GM18867 (cell line): ENCODE measurements around the gene CMTM7.

Experiments
- ATAC-seq: cut with Tn5 transposase; IDR thresholded peaks from one replicate; pipeline ENCODE4 v1.9.1; 2021; ENCODE audit warnings: mild to moderate bottlenecking, moderate library complexity; ENCODE audit not compliant: unreplicated experiment

The CMTM7 gene

GRCh38 chr3:32413845-32414521 lies 22.3 kb downstream of the CMTM7 start:
- no peak for ATAC-seq

DNA sequence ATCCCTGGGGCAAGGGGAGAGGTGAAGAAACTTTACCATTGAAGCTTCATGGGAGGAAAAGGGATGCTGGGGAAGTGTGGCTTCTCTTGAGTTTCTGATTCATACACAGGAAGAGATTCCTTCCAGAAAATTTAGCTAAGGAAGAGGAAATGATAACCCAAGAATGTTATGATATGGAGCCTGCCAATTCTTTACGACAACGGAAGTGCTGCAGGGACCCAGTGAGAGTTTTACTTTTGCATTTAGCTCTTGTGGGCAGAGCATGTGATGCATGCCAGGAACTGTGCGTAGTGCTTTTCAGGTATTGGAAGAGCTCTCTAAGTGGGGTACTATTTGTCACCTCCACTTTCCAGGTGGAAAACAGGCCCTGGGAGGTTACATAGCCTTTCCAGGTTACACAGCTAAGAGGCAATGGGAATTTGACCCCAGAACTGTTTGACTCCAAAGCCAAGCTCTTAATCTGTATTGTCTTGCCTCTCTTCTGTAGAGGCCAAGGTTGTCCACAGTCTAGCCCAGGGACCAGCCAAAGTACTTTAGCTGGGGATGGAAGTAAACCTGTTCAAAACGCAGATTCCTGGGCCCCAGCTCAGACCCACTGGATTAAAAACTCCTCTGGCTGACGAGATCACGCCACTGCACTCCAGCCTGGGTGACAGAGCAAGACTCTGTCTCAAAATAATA lies 23.0 kb downstream of the CMTM7 start:
- ATAC-seq: peak; percentile 69

DNA sequence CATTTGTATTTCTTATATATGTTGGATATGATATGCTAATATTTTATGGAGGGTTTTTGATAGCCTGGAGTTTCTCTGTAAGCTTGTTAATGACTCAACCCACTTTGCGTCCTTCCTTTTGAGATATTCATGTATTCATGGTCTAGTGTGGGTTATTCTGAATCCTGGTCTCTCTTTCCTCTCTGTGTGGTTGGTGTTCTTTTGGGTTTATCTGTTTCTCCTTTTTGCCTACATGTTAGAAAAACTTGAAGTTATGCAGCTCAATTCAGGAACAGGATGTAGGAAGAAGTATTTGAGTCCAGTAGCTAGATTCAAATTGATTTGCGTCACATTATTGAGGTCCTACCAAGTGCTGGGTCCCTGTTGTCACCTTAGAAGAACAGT lies 28.1 kb downstream of the CMTM7 start:
- no peak for ATAC-seq

- ATAC-seq: peak; percentile 61
Observed at GRCh38 chr3:32420126-32421038, 28.7 kb downstream of the CMTM7 start.

GRCh38 chr3:32421185-32421584 lies 29.5 kb downstream of the CMTM7 start:
- ATAC-seq: no peak

- ATAC-seq: no peak
Observed at GRCh38 chr3:32421991-32422859, 30.6 kb downstream of the CMTM7 start.

DNA sequence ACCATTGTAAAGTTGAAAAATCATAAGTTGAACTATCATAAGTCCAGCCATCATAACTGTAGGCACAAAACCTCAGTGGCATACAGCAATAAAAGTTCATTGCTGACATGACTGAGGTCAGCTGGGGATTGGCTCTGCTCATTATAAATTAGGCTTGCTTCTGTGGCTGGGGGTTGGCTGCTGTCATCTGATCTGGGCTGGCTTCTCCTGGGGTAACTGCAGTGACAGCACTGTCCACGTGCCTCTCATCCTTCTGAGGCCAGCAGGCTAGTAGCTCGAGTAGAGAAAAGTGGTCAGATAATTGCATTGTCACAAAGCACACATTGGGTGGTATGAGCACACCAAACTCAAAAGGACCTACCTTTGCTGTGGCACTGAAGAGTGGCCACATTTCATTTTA lies 31.3 kb downstream of the CMTM7 start:
- ATAC-seq: no peak

DNA sequence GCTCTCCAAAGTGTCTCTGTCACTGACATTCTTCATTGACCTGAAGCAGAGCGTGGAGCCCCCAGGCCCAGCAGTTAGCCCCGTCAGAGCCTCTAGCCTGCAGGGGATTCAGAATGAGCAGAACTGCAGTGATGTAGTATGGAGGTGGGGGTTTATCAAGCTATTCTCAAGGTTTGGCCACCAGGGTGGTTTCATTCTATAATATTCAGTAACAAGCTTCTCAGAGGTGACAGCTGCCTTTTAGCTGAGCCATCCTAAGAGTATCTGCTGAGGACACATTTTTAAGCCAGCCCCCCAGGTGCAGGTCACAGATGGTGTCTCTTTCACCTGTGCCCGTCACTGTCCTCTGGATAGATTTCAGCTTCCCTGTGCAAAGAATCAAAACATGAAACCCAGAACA lies 31.9 kb downstream of the CMTM7 start:
- ATAC-seq: no peak

DNA sequence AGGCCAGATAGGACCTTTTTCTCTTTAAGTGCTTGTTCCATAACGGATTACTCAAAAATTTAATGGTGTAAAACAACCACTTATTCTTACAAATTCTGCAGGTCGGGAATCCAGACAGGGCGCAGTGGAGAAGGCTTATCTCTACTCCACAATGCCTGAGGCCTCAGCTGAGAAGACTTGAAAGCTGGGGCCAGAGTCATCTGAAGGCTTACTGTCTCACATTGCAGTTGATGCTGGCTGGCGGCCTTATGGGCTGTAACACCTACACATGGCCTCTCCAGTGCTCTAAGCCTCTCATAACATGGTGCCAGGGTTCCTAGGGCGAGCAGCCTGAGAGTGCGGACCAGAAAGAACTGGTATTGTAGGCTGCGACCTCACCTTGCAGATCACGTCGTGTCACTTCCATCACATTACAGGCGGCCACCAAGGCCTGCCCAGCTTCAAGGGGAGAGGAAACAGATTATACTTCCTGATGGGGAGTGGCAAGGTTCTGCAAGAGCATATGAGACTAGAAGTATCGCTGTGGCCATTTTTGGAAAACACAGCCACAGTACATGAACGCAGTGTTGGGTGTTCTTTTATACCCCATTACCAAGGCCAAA lies 32.4 kb downstream of the CMTM7 start:
- no peak for ATAC-seq

DNA sequence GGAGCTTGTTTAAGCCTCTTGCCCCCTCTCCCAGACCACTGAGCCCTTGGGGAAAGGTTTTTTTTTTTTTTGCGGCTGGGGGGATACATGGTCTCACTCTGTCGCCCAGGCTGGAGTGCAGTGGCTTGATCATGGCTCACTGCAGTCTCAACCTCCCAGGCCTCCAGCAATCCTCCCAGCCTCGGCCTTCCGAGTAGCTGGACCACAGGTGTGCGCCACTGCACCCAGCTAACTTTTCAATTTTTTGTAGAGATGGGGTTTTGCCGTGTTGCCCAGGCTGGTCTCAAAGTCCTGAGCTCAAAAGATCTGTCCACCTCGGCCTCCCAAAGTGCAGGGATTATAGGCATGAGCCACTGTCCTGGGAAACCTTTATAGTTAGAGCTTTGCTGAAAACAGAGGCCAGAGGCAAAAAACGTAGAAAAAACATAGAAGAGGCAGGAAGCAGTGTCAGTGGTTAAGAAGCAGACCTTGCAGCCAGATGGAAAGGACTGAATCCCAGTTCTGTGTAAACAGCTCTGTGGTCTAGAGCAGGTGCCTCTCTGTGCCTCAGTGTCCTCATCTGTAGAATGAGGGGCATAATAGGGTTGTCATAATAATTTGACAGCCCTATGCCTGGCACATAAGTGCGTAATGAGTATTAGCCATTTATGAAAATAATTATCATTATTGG lies 33.1 kb downstream of the CMTM7 start:
- ATAC-seq: no peak

DNA sequence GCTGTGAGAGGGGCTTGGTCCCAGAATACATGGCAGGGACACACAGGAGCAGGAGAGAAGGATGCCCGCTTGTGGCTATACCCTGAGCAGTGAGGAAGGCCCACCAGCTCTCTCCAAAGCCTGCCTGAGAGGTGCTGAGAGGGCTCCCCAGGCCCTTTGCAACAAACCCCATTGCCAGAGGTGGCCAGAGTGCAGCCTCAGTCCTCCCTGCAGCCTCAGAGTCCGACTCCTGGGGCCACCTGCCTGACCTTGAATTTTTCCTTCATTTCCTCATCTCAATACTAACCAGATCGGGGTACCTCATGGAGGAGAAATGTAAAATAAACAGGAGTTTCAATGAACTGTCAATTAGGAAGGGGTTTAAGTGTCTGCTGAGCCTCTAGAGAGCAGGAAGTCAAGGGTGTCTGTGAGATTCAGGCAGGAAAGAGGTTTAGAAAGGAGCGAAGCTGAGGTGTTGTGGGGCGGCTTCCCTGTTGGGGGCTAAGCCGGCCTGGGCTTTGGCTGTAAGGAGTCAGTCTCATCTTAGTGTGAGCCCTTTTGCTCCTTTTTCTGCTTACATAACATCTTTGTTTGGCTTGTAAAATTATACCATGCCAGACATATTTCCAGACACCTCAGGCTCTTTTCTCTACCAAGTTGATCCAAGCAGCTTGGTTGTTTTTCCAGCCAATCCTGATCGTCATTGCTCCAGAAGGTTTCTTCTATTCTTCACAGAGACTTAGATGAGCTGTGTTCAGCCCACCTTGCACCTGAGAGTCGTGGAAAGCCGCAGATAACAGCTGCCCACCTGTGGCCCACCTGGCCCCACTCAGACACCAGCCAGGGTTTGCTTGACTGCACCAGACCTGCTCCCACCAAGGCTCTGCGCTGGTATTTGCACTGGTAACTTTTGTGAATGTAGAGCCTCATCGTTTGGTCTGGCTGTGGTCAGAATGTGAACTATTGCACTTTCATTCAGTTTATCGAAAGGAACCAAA lies 36.7 kb downstream of the CMTM7 start:
- peak; percentile 80 for ATAC-seq

- ATAC-seq: no peak
Observed at GRCh38 chr3:32430900-32431299, 39.2 kb downstream of the CMTM7 start.

- ATAC-seq: no peak
Observed at GRCh38 chr3:32431481-32431880, 39.8 kb downstream of the CMTM7 start.

- ATAC-seq: no peak
Observed at GRCh38 chr3:32432045-32432710, 40.5 kb downstream of the CMTM7 start.

DNA sequence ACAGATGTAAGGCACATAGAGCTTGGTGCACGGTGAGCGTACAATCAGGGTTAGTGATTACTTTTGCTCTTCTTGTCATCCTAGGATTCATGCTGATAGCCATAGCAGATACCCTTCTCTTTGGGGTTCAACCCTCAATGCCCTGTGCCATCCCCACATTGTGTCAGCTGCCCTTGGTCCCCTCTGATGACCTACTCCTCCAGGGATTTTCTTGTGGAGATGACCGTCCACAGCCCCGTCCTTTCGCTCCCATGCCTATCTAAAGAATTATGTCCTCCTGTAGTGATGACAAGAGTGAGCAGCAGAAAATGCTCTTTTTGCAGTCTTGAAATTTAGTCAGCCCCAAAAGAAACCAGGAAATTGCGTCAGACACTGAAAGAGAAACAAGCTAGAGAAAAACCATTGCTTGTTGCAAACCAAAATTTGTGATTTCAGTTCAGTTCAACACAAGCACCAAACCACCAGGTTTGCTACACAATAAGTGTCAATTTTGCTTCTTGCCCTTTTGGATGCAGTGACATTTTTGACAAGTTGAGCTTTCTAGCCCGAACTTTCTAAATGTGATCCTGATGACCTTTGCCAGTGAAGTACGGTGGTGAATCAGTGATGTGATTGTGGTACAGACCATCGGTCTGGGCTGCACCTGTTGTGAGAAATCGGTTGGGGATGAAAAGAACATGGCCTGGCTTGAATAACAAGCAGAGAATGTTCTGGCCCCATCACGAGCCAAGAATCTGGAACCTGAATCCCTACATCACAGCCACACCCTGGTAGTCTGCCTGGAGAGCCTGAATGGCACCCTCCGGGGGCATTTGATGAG lies 41.3 kb downstream of the CMTM7 start:
- ATAC-seq: peak; percentile 49

DNA sequence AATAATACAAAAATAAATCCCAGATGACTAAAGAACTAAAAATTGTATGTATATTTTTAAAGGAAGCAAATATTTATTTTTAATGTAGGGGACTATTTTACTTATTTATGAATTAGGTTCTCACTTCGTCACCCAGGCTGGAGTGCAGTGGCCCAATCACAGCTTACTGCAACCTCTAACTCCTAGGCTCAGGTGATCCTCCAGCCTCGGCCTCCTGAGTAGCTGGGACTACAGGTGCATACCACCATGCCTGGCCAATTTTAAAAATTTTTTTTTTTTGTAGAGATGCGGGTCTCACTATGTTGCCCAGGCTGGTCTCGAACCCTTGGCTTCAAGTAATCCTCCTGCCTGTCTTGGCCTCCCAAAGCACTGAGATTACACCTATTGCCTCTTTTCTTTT lies 42.6 kb downstream of the CMTM7 start:
- ATAC-seq: no peak
